Measurements from ENCODE around the gene AIF1L.

The AIF1L gene

DNA sequence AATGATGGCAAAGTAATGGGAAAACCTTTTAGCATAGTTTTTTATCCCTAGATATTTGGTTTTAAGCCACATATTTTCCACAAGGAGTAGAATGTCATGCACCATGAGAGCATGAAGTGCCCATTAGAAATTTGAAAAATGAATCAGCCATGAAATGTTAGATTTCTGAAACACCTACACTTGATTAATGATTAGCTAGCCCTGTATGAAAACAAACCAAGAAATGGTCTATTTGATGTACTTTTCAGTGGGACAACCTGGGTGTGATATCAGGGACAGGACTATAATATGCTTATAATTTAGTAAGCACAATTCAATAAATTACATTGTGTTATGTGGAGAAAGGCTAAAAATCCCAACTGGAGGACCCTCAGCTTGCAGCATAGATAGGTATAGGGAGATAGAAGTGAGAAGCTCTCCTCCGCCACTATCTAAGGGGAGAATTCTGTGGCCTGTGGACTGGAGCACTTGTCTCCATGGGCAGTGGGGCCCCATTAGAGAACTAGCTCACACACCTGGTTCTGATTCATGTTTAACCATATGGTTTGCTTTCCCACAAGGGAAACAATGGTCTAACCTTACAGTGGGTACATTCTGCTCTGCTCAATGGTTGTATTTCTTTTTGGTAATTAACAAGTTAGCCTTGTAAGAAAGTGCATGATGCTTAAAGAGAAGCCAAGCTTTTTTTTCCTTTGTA is 64.2 kb downstream of the AIF1L start:
- no peak for TF ChIP-seq ZFX (IDR thresholded peaks at IDR 0.05)
- TF ChIP-seq, protein P1, sequence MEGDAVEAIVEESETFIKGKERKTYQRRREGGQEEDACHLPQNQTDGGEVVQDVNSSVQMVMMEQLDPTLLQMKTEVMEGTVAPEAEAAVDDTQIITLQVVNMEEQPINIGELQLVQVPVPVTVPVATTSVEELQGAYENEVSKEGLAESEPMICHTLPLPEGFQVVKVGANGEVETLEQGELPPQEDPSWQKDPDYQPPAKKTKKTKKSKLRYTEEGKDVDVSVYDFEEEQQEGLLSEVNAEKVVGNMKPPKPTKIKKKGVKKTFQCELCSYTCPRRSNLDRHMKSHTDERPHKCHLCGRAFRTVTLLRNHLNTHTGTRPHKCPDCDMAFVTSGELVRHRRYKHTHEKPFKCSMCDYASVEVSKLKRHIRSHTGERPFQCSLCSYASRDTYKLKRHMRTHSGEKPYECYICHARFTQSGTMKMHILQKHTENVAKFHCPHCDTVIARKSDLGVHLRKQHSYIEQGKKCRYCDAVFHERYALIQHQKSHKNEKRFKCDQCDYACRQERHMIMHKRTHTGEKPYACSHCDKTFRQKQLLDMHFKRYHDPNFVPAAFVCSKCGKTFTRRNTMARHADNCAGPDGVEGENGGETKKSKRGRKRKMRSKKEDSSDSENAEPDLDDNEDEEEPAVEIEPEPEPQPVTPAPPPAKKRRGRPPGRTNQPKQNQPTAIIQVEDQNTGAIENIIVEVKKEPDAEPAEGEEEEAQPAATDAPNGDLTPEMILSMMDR (conservative IDR thresholded peaks at IDR 0.05), result no peak
- H3K27ac ChIP-seq, result no peak overlapping the region

DNA sequence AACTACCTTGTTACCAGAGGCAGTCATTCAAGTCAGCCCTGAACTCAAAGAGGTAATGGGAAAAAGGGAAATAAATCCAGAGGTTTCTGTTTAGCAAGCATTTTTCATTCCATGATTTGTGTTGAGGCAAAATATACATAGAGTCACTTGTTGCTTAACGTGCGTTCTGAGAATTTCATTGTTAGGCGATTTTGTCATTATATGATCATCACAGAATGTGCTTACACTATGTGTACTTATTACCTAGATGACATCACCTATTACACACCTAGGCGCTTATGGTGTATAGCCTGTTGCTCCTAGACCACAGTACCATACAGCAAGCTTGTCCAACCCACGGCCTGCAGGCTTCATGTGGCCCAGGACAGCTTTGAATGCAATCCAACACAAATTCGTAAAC is 65.3 kb downstream of the AIF1L start:
- no peak for TF ChIP-seq ZFX (IDR thresholded peaks at IDR 0.05)
- TF ChIP-seq, protein P1 (conservative IDR thresholded peaks at IDR 0.05), result no peak
- no peak overlapping the region for H3K27ac ChIP-seq

DNA sequence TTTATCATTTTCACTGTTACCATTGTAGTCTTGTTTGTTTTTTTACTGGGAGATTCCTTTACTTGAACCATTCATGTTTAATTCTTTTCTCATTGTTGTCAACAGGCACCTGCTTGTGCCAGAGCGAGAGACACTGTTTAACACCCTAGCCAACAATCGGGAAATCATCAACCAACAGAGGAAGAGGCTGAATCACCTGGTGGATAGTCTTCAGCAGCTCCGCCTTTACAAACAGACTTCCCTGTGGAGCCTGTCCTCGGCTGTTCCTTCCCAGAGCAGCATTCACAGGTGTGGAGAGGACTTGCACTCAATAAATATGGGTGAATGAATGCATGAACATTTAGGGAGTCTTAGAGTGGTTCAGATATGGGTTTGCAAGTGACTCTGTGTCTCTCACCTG is 66.6 kb downstream of the AIF1L start:
- H3K27ac ChIP-seq, result no peak overlapping the region
- TF ChIP-seq ZFX (IDR thresholded peaks at IDR 0.05), result no peak
- TF ChIP-seq, protein P1 (conservative IDR thresholded peaks at IDR 0.05), result no peak

DNA sequence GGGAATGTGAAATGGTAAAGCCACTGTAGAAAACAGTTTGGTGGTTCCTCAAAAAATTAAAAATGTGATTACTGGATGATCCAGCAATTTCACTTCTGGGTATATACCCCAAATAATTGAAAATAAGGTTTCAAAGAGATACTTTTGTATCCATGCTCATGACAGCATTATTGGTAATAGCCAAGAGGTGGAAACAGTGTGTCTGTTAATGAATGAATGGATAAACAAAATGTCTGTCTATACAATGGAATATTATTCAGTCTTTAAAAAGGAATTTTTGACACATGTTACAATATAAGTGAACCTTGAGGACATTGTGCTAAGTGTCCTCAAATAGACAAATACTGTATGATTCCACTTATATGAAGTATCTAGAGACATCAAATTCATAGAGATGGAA is 69.2 kb downstream of the AIF1L start:
- no peak overlapping the region for H3K27ac ChIP-seq
- TF ChIP-seq ZFX (IDR thresholded peaks at IDR 0.05), result no peak
- TF ChIP-seq, protein P1 (conservative IDR thresholded peaks at IDR 0.05), result no peak

DNA sequence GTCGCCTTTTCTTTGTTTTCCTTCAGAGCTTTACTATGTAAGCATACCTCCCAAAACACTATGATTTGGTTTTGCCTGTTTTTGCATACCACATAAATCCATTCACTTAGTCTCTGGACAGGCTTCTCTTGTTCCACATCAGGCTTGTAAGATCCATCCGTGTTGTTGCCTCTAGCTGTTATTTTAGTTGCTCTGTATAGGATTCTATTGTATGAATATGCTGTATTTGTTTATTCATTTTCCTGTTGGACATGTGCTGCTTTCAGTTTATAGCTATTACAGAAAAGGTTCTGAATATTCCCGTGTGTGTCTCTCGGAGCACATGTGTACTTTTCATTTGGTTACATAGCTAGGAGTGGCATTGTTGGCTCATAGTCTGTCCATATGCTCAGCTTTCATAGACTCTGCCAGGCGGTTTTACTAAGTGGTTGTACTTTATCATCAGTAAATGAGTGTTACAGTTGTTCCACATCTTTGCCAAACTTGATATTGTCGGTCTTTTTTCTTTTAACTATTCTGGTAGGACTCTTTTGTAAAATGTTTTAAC is 70.9 kb downstream of the AIF1L start:
- TF ChIP-seq, protein P1 (conservative IDR thresholded peaks at IDR 0.05), result no peak
- no peak for TF ChIP-seq ZFX (IDR thresholded peaks at IDR 0.05)
- H3K27ac ChIP-seq, result no peak overlapping the region

DNA sequence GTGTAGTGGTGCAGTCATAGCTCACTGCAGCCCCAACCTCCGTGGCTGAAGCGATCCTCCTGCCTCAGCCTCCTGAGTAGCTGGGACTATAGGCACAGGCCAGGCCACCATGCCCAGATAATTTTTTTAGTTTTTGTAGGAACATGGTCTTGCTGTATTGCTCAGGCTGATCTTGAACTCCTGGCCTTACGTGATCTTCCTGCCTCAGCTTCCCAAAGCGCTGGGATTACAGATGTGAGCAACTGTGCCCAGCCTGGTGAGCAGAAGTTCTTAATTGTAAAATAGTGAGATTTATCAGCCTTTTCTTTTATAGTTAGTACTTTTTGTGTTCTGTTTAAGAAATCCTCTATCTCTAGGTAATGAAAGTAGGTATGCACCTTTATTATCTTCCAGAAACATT is 71.6 kb downstream of the AIF1L start:
- TF ChIP-seq, protein P1 (conservative IDR thresholded peaks at IDR 0.05), result no peak
- no peak for TF ChIP-seq ZFX (IDR thresholded peaks at IDR 0.05)
- no peak overlapping the region for H3K27ac ChIP-seq

DNA sequence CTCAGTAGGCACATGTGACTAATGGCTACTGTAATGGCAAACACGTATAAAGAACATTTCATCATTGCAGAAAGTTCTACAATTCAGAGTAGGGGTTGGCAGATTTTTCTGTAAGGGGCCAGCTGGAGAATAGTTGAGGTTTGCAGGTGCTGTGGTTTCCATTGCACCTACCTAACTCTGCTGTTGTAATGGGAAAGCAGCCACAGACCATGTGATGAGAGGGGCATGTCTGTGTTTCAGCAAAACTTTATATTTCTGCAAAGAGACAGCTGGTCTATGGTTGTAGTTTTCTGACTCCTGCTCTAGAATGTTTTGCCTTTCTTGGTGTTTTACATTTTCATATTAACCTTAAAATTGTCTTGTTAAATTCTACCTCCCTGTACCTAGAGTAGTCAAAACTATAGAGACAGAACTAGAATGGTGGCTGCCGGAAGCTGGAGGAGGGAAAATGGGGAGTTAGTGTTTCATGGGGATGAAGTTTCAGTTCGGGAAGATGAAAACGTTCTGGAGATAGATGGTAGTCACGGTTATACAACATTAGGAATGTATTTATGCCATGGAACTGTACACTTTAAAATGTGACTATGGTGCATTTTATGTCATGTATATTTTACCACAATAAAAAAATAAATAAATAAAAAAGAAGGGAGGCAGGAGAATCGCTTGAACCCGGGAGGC is 73.4 kb downstream of the AIF1L start:
- TF ChIP-seq, protein P1 (conservative IDR thresholded peaks at IDR 0.05), result no peak
- no peak for TF ChIP-seq ZFX (IDR thresholded peaks at IDR 0.05)

More for the DNA sequence above, 73.4 kb downstream of the AIF1L start:
- H3K27ac ChIP-seq, result no peak overlapping the region

Measured in C4-2B (cell line).